Keratinocyte (primary cell): ENCODE measurements around the gene CPVL. TPM values are rescaled to one million over a fixed set of nuclear protein-coding genes. Genes with fewer than 3 reads are reported as not detected.

Experiments used
- DNase-seq: peaks from one replicate; pipeline ENCODE4 v3.0.0-alpha.2; 2011; ENCODE audit warnings: low read depth, missing footprints, low spot score
- FAIRE-seq: peaks from 2 replicates; lab custom pipeline; 2011; peaks lifted over from hg19 to GRCh38; lab: Jason Lieb, UNC
- H2AFZ ChIP-seq: 2 replicates; pipeline ENCODE4 v1.6.0; 2012; ENCODE audit warnings: low read length, control low read depth, inconsistent platforms; ENCODE audit not compliant: control insufficient read depth
- H3K27ac ChIP-seq: 2 replicates; pipeline ENCODE4 v1.5.1; 2011; ENCODE audit warnings: low read length; ENCODE audit not compliant: control insufficient read depth, insufficient read depth
- H3K27me3 ChIP-seq: 3 replicates; pipeline ENCODE4 v1.6.0; 2011; ENCODE audit warnings: low read length; ENCODE audit not compliant: control insufficient read depth, insufficient read depth; ENCODE audit errors: extremely low read depth
- H3K36me3 ChIP-seq, 2 experiments: 2 replicates in 1 of 2; 3 replicates in 1 of 2; pipeline ENCODE4 v1.5.1; 2011; ENCODE audit warnings: low read length in 2 of 2, mild to moderate bottlenecking in 1 of 2; ENCODE audit not compliant: control insufficient read depth in 2 of 2, insufficient read depth in 2 of 2; ENCODE audit errors: extremely low read depth in 1 of 2
- H3K4me1 ChIP-seq: 3 replicates; pipeline ENCODE4 v1.5.1; 2011; ENCODE audit warnings: low read length; ENCODE audit not compliant: control insufficient read depth, insufficient read depth; ENCODE audit errors: extremely low read depth
- H3K4me2 ChIP-seq: 3 replicates; pipeline ENCODE4 v1.6.0; 2011; ENCODE audit warnings: low read depth, low read length; ENCODE audit not compliant: control insufficient read depth, insufficient read depth; ENCODE audit errors: extremely low read depth
- H3K4me3 ChIP-seq, 3 experiments: fragments of 200-600 bp in 1 of 3; sonication (generic) in 1 of 3; 2 replicates in 2 of 3; 3 replicates in 1 of 3; pipeline ENCODE4 v1.5.1; 2011 to 2016; ENCODE audit warnings: low read length in 3 of 3, mild to moderate bottlenecking in 3 of 3, control low read depth in 2 of 3, inconsistent platforms in 1 of 3, low read depth in 1 of 3, mixed read lengths in 1 of 3, mixed run types in 1 of 3, moderate library complexity in 1 of 3; ENCODE audit not compliant: control insufficient read depth in 2 of 3, insufficient read depth in 2 of 3; ENCODE audit errors: extremely low read depth in 1 of 3
- H3K79me2 ChIP-seq: 2 replicates; pipeline ENCODE4 v1.6.0; 2012; ENCODE audit warnings: low read length; ENCODE audit not compliant: control insufficient read depth, insufficient read depth
- H3K9ac ChIP-seq: 3 replicates; pipeline ENCODE4 v1.6.0; 2011; ENCODE audit warnings: low read length; ENCODE audit not compliant: control insufficient read depth, insufficient read depth; ENCODE audit errors: extremely low read depth
- H3K9me1 ChIP-seq: 3 replicates; pipeline ENCODE4 v1.6.0; 2011; ENCODE audit warnings: low read length; ENCODE audit not compliant: control insufficient read depth, insufficient read depth; ENCODE audit errors: extremely low read depth
- H3K9me3 ChIP-seq: 2 replicates; pipeline ENCODE4 v1.5.1; 2012; ENCODE audit warnings: low read depth, low read length; ENCODE audit not compliant: control insufficient read depth
- H4K20me1 ChIP-seq: 3 replicates; pipeline ENCODE4 v1.6.0; 2011; ENCODE audit warnings: low read length; ENCODE audit not compliant: control insufficient read depth, insufficient read depth; ENCODE audit errors: extremely low read depth
- CTCF ChIP-seq, 3 experiments: IDR thresholded peaks in 1 of 3; conservative IDR thresholded peaks in 1 of 3; optimal IDR thresholded peaks in 1 of 3; 2 replicates in 2 of 3; 3 replicates in 1 of 3; pipeline versions ENCODE3 to v1.5.1; 2011; ENCODE audit warnings: low read length in 3 of 3, mild to moderate bottlenecking in 3 of 3, moderate library complexity in 2 of 3, control low read depth in 1 of 3, inconsistent platforms in 1 of 3; ENCODE audit not compliant: insufficient read depth in 2 of 3; ENCODE audit errors: extremely low read depth in 1 of 3
- EZH2 ChIP-seq: IDR thresholded peaks from one replicate; pipeline ENCODE4 v1.6.1; 2012; ENCODE audit warnings: inconsistent platforms, mild to moderate bottlenecking, low read length, moderate library complexity
- dilution Hi-C: fragments of 300-500 bp; cut with MboI; formaldehyde crosslinking; loops from one replicate; pipeline ENCODE4 v1.7.0; 2020; ENCODE audit warnings: low sequenced_read_pairs; ENCODE audit not compliant: extremely low pct_ligation_motif_present
- polyA plus RNA-seq, 5 experiments: library from polyadenylated mRNA; depleted of rRNA in 3 of 5; stranded (reverse) in 3 of 5; stranded (forward) in 1 of 5; unstranded in 1 of 5; fragments of >200 nt; gene quantifications; 1 replicate in 1 of 5; 2 replicates in 3 of 5; 3 replicates in 1 of 5; pipeline versions ENCODE4 v1.2.1 to v1.2.3, GENCODE V29; 2011 to 2012; ENCODE audit warnings: missing spikeins in 2 of 5, low read depth in 1 of 5, low replicate concordance in 1 of 5

CPVL gene
- polyA plus RNA-seq, 1 donor (not counting 4 experiments of a cell fraction or from before 2014, with no cell fraction given), result 9.8 TPM

- Histone ChIP-seq H3K9me1 (no peaks in the 10 kb centered on the region), H3K4me2 (peak overlapping the region; percentile 75), H3K4me1 (peaks cover 20% of the 10 kb centered on the region), H3K9ac (no peak overlapping the region), H2AFZ (peak overlapping the region; percentile 81), H3K79me2 (no peaks in the 10 kb centered on the region), H3K36me3 (no peaks in the 10 kb centered on the region), H3K27ac (no peak overlapping the region), H3K9me3 (no peaks in the 10 kb centered on the region), H3K4me3 (peak overlapping the region; percentile 40 to 54 (median 49)), H3K27me3 (peaks cover 38% of the 10 kb centered on the region), H4K20me1 (no peaks in the 10 kb centered on the region)
- dilution Hi-C loops, result no loop called here
- FAIRE-seq (no peak), DNase-seq (no peak)
- TF ChIP-seq CTCF (optimal IDR thresholded peaks at IDR 0.05 in 1 of 3, IDR thresholded peaks at IDR 0.05 in 1 of 3, conservative IDR thresholded peaks at IDR 0.05 in 1 of 3; ENCODE audit: extremely low read depth in 1 of 3, insufficient read depth in 2 of 3, low read length in 3 of 3) (peak; percentile 66 to 89 (median 88)), EZH2 (no peak)
These were observed 190.4 kb downstream of the CPVL start for GRCh38 chr7:28955718-28956607.

- Histone ChIP-seq H3K4me3 (no peak overlapping the region), H3K4me2 (peak overlapping the region; percentile 75), H3K27me3 (peaks cover 38% of the 10 kb centered on the region), H3K9me1 (no peaks in the 10 kb centered on the region), H3K27ac (no peak overlapping the region), H3K9ac (no peak overlapping the region), H2AFZ (no peak overlapping the region), H4K20me1 (no peaks in the 10 kb centered on the region), H3K79me2 (no peaks in the 10 kb centered on the region), H3K36me3 (no peaks in the 10 kb centered on the region), H3K4me1 (peaks cover 20% of the 10 kb centered on the region), H3K9me3 (no peaks in the 10 kb centered on the region)
- DNase-seq (no peak), FAIRE-seq (no peak)
- TF ChIP-seq EZH2 (no peak), CTCF (optimal IDR thresholded peaks at IDR 0.05 in 1 of 3, IDR thresholded peaks at IDR 0.05 in 1 of 3, conservative IDR thresholded peaks at IDR 0.05 in 1 of 3; ENCODE audit: extremely low read depth in 1 of 3, insufficient read depth in 2 of 3, low read length in 3 of 3) (no peak)
- dilution Hi-C loops, result no loop called here
These were observed 191.0 kb downstream of the CPVL start for GRCh38 chr7:28955356-28955717.
